NCI-H2196 treated with DMSO at 0.1 percent for 48 hours (cell line): ENCODE results near the gene SNX21.
"Not testable (repeated sequence)": the region's sequence is repeated elsewhere in the genome, so short reads cannot be mapped to it uniquely, and the experiment has no call there.

Source experiments
- DNase-seq: peaks from one replicate; lab custom pipeline; 2025; ENCODE audit not compliant: unreplicated experiment; lab: John Stamatoyannopoulos, UW

SNX21 gene

DNA sequence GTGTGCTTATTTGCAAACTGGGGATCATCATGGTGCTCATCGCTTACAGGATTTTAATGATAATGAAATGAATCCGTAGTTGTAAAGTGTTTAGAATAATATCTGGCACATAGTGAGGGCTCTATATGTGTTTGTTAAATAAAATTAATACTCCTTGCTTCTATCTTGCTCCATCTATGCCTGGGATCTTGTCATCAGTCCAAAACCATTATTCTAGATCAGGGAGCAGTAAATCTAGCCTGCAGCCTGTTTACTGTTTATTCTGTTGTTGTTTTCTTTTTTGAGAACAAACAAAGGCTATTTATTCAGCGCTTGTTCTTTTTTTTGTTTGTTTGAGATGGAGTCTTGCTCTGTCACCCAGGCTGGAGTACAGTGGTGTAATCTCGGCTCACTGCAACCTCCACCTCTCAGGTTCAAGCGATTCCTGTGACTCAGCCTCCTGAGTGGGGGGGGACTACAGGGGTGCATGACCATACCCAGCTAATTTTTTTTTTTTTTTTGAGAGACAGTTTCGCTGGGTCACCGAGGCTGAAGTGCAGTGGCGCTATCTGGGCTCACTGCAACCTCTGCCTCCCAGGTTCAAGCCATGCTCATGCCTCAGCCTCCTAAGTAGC is 15.5 kb downstream of the SNX21 start:
- DNase-seq: no peak

DNA sequence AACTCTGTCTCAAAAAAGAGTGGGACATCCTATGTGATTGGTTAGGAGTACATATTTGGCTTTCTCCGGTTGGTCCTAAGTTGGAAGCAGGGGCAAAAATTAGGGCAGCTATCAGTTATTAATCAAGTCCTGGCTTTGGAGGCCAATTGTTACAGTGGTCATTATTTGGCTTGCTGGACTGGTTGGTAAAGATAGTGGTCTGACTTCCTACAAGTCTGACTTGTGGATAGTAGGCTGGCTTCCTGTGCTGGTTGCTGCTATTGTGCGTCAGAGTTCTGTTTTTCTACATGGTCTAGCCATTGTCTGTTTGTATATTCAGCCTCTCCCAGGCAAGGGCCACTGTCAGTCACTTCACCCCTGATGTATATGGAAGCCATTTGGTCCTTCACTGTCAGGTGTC is 16.6 kb downstream of the SNX21 start:
- DNase-seq: no peak

DNA sequence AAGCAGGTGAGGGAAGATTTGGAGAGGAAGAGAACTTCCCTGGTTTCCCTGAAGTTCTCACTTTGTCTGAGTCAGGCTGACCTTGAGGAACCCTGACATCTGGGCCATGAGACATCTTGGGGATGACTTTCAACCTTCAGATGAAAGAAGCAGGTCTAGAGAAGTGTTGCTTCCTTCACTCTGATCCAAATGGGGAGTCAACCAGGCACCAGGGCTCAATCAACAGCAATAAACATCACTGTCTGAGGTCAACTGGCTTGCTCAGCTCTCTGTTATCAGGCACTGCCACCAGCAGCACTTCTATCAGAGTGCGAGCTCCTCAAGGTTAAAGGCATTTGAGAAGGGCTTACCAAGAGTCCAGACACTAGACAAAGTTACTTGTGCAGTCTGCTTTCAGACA is 17.3 kb downstream of the SNX21 start:
- DNase-seq: no peak

DNA sequence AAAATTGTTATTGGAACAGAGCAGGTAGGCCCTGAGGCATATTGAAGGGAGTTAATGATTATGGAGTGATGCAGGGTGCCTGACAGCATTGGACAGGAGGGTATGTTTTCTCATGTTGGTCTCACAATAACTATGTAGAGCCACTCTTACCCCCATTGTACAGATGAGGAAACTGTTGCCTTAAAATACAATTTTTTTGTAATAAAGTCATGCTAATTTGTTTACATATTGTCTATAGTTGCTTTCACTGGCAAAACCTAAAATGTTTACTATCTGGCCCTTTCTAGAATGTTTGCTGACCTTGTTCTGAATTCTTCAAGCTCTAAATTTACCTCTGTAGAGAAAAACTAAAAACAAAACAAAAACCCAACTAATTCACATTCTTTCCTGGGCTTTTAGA is 17.9 kb downstream of the SNX21 start:
- no peak for DNase-seq

DNA sequence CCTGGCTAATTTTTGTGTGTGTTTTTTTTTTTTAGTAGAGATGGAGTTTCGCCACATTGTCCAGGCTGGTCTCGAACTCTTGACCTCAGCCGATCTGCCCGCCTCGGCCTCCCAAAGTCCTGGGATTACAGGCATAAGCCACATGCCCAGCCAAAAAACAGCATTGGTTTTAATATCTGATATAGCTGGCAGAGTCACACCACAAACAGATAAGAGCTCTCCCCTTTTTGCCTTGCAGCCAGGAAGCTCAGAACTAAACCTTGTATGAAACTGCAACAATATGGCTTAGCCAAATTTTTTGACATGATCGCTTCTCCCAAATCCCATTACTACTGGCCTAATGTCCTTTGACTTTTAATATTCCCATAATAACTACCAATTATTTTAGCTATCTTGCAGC is 18.7 kb downstream of the SNX21 start:
- DNase-seq: no peak

DNA sequence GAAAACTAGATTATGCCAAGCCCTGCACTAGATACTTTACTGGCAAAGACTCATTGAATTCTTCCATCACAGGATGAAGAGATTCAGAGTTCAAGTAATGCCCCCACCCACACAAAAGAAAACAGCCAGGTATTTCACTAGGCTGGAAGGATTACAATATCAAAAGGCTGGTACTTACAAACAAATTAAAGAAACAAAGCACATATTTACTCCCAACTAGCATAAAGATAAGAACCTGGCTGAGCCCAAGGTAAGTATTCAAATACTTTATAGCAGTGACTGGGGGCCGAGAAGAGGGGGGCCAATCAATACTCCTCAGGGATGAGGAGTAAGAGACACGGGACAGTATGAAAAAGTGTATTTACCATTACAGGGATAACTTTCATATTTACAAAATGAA is 19.9 kb downstream of the SNX21 start:
- no peak for DNase-seq

DNA sequence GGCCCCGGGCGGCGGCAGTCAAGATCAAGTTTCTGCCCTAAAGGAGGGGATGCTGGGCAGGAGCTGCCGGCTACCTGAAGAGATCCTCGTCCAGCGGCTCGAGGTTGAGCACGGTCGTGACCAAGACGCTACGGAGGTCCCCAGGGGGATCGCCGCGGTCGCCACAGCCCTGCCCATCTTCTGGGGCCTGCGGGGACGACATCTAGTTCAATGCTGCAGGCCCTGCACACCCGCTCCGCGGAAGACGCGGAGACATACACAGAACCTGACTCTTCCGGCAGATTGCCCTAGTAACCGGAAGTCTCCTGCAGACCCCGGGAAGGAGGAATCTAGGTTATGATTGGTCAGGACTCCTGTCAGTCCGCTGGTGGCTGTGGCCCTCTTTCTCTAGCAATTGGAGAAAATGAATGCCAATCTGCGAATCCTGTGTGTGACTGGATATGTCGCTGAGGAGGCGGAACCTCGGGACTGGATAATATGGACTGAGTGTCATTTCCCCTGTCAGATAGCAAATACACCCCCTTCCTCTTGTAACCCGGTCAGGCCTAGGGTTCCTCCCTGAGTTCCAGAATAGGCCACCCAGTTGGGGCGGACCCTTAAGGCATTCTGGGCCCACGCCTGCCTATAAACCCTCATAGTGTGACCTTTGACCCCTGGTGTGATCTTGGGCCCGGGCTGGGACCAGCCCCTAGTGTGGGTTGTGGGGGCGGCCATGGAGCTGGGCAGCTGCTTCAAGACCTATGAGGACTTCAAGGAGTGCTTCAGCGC is 23.7 kb downstream of the SNX21 start, which contains the start of the genes ACOT8 and ZSWIM3:
ACOT8 (minus strand) TSS at position 279 of the 768 bp plus-strand sequence; CDS start at position 202, 77 bp downstream.
ZSWIM3 (plus strand) TSS at position 501 of the 768 bp plus-strand sequence; CDS start at position 713, 212 bp downstream.
- DNase-seq: peak; percentile 95

DNA sequence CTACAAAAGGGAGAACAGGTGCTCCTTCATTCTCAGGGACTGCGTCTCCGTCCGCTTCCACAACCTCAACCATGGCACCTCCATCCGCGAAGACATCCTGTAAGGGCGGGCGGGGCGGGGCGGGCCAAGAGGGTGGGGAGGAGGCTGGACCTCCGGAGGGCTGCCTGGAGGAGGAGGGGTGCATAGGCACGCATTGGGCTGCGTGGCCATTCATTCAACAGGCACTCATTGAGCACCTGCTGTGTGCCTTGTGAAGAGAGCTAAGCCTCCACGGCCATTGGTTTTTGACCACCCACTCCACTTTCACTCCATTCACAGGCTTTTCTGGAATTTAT is 24.2 kb downstream of the SNX21 start:
- DNase-seq: no peak

DNA sequence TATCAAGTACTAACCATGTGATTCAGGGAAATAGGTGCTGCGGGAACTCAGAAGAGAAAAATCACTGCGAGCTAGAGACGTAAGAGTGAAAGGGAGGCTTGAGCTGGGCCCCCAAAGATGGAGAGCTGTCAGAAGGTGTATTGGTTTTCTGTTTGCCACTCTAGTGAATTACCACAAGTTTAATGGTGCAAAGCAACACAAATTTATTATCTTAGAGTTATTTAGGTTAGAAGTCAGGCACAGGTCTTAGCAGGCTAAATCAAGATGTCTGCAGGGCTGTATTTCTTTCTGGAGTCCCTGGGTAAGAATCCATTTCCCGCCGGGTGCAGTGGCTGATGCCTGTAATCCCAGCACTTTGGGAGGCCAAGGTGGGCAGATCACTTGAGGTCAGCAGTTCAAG is 26.3 kb downstream of the SNX21 start:
- no peak for DNase-seq

DNA sequence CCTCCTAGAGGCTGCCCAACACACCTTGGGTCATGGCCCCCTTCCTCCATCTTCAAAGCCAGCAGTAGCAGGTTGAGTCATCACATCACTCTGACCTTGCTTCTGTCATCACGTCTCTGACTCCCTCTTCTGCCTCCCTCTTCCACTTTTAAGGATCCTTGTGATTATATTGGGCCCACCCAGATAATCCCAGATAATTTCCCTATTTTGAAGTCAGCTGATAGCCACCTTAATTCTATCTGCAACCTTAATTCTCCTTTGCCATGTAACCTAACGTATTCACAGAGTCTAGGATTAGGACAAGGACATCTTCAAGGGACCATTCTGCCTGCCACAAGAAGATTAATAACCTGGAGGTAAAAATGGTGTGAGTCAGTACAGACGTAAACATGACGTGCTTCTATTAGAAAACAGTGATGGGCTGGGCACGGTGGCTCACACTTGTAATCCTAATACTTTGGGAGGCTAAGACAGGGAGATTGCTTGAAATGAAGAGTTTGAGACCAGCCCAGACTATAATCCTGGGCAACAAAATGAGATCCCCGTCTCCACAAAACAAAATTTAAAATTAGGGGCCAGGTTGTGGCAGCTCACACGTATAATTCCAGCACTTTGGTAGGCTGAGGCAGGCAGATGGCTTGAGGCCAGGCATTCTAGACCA is 27.1 kb downstream of the SNX21 start:
- DNase-seq: no peak

DNA sequence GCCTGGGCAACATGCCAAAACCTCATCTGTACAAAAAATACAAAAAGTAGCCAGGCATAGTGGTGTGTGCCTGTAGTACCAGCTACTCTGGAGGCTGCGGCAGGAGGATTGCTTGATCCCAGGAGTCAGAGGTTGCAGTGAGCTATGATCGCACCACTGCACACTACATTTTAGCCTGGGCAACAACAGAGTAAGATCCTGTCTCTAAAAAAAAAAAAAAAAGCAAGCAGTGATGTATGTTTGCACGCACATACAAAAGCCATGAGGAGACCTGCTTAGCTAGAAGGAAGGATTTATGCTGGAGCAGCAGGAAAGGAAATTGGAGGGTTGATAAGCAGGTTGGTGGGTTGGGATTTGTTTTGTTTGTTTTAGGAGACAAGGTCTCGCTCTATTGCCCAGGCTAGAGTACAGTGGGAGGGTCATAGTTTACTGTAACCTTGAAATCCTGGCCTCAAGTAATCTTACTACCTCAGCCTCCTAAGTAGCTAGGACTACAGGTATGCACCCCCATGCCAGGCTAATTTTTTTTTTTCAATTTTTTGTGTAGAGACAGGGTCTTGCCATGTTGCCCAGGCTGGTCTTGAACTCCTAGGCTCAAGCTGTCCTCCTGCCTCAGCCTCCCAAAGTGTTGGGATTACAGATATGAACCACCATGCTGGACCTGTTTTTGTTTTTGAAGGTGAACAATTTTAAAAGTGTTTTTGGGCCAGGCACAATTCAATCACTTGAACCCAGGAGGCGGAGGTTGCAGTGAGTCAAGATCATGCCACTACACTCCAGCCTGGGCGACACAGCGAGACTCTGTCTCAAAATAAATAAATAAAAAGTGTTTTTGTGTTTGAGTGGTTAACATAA is 27.8 kb downstream of the SNX21 start:
- DNase-seq: no peak

DNA sequence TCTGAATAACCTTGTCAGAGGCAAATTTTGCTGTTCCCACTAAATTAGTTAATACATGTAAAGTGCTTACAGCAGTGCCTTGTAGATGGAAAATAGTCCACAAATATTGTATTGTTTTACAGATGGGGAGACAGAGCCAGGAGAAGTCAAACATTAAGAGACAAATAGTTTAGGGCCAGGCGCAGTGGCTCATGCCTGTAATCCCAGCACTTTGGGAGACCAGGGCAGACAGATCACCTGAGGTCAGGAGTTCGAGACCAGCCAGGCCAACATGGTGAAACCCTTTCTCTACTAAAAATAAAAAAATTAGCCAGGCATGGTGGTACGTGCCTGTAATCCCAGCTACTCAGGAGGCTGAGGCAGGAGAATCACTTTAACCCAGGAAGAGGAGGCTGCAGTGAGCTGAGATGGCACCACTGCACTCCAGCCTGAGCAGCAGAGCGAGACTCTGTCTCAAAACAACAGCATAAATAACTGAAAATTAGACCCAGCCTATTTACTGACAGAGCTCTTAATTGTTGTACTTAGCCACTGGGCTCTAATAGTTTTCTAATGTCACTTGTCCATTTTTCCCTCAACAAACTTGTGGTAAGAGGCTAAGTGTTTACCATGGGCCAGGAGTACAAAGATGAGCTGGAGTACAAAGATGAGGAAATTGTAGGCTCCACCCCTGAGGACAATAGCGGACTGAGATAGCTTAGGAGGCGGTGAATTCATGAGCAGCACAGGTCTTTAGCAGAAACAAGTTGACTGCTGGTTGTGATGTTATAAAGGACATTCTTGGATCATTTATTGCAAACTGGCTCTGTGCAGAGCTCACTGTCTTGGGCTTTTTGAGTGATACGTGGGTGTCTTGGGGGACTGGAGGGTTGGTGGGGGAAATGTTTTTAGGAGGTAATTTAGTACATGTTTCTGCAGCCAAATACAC is 30.2 kb downstream of the SNX21 start:
- DNase-seq: no peak

DNA sequence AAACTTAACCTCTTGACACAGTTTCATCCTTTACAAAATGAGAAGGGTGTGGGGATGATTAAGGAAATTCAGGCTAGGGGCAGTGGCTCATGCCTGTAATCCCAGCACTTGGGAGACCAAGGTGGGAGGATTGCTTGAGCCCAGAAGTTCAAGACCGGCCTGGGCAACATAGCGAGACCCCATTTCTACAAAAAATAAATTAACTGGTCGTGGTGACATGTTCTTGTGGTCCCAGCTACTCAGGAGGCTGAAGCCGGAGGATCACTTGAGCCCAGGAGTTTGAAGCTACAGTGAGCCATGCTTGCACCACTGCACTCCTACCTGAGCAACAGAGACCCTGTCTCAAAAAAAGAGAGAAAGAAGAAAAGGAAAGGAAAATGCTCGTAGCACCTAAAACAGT is 32.9 kb downstream of the SNX21 start:
- no peak for DNase-seq

DNA sequence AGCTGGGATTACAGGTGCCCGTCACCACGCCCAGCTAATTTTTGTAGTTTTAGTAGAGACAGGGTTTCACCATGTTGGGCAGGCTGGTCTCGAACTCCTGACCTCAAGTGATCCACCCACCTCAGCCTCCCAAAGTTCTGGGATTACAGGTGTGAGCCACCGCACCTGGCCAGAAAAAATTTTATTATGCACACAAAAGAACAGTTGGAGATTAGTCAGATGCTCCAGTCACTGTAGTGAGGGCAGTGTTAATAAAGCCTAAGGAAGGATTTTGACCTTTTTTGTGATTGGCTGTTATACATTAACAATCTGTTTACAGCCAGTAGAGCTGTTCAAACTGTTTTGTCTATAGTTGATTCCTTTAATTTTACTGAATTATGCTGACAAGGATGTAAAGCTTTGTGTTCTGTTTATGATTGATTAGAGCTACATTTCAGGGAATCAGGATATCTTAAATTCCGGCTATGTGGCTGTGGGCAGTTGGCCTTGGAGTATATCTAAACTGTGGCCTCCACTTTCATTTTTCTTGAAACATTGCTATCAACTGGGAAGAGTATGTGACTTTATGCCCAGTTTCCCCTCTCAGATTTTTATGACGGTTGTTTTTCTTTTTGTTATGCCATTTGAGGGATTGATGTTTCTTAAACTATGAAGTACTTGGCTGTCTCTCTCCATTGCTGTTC is 33.7 kb downstream of the SNX21 start:
- DNase-seq: no peak

DNA sequence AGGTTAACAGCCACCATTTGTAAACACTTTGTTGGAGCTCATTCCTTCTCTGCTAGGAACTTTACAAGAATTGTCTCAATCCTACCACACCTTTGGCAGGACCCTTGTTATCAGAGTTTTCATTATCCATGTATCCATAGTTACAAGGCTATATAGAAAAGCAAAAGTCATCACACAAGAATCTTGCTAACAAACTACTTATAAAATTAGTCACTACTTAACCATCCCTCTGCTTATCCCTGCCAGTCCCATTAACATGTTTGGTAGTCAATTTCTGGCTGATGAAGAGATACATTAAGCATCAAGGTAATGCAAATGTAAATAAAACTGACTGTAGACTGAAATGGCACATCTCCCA is 34.2 kb downstream of the SNX21 start:
- no peak for DNase-seq

DNA sequence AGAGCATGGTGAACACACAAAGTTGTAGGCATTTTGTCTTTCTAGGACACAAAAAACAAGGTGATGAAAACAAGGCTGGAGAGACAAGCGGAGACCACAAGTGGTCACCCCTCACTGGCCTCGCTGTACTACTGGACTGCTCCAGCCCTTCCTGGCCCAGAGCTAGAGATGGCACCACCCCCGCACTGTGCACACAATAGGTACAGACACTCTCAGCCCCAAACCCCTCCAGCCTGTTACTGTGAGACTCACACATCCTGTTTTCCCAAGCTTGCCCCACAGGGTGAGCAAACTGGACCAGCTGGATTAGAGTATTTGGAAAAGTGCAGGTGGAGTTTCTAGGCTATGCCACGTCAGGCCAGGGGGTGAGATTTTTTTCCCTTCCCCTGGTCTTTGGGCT is 39.0 kb downstream of the SNX21 start:
- no peak for DNase-seq

DNA sequence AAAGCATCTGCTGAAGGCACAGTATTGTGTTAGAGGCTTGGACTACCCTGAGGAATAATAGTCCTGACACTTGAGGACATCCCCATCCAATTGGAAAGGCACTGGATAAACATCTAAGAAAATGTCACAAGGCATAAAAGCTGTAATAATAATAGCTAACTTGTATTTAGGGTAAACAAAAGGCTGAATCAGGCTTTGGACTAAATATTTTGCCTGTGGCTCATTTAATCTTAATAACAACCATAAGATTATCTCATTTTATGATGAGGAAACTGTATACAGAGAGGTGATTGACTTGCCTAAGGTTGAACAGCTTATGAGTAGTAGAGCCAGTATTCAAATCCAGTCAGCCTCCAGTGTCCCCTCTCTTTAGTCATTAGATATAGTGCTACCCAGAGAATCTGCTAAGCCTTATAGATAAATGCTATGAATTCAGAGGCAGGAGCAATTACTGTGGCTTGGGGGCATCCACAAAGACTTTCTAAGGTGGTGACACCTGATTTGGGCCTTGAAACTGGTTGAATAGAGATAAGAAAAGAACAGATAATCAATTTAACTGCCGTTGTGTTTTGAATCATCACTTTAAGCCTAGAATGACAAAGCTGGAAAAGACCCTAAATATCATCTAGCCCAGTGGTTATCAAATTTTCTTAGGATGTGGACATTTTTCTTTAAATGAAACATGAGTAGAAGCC is 40.0 kb downstream of the SNX21 start:
- no peak for DNase-seq

DNA sequence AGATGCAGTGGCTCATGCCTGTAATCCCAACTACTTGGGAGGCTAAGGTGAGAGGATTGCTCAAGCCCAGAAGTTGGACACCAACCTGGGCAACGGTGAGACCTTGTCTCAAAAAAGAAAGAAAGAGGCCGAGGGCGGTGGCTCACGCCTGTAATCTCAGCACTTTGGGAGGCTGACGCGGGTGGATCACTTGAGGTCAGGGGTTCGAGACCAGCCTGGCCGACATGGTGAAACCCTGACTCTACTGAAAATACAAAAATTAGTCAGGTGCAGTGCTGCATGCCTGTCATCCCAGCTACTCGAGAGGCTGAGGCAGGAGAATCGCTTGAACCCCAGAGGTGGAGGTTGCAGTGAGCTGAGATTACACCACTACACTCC is 40.5 kb downstream of the SNX21 start:
- DNase-seq: not testable (repeated sequence)

DNA sequence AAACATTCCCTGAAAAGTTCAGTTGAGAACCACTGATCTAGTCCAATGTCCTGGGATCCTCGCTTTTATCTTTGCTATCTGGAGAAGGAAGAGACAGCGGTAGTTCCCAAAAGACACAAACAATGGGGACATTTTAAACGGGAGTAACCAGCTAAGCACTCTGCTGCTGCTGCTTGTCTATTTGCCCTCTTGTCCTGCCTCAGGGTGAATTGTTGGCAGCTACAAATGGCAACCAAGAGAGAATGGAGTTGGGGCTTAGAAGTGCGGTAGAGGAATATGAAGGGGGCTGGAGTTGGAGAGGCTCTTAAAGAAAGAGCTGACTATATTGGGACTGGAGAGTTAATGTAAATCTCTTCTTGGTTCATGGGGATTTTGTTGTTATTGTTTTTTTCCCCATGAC is 41.0 kb downstream of the SNX21 start:
- DNase-seq: no peak
